ENCODE measurements around the gene KNL1.
A peak's percentile ranks its signal among the peaks of the same experiment; 100 is the strongest.
"Not testable (repeated sequence)": the region's sequence is repeated elsewhere in the genome, so short reads cannot be mapped to it uniquely, and the experiment has no call there.

KNL1 gene

DNA sequence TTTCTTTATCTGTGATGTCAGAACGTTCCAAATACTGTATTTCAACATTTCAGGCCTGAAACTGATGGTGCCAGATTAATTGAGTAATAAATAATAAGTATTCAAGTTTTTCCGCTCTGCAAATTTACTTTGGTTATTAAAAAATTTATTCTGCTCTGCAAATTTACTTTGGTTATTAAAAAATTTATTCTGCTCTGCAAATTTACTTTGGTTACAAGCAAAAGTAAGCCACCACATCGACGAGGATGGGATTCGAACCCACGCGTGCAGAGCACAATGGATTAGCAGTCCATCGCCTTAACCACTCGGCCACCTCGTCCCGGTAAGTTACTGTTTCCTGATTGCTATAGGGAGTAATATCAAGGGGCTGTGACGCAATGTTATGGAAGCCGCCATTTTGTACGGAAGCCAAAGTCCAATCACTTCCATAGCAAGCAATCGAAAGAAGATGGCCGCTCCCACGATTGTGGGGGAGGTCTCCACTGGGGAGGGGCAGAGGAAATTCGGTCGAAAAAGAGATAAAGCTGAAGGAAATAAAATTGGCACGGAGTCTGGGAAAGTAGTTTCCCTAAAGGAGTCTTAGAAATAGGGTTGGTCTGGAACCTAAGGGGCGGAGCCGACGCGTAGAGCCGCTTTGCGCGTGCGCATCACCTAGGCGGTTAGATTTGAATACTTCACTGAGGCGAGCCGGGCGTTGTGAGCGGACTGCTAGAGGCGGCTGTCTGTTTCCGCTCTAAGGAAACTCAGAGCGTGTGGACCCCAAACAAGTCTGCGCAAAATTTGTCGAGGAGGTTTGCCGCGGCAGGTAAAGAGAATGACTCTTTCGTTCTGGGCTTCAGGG, at the start of gene KNL1:
KNL1 (plus strand) TSS at position 662 of the 841 bp plus-strand sequence. CDS start 8,683 bp downstream, outside the sequence.
- peak; percentile 82 for DNase-seq

GRCh38 chr15:40545457-40545856, 48.6 kb upstream of the KNL1 start:
- DNase-seq = no peak

DNA sequence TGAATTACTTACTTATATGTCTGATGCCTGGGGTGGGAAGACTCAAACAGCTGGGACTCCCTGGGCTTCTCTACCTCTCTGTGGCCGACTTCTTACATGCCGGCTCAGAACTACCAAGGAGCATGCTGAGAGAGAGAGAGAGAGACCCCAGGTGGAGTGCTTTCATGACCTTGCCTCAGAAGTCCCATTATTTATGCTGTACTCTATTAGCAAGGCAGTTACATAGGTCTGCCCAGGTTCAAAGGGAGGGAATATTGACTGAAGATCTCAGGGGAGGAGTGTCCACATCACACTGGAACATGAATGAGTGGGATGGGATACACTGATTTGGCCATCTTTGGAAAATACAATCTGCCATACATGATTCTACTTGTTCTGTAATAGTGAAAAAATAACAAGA, 45.4 kb upstream of the KNL1 start:
- no peak for DNase-seq

DNA sequence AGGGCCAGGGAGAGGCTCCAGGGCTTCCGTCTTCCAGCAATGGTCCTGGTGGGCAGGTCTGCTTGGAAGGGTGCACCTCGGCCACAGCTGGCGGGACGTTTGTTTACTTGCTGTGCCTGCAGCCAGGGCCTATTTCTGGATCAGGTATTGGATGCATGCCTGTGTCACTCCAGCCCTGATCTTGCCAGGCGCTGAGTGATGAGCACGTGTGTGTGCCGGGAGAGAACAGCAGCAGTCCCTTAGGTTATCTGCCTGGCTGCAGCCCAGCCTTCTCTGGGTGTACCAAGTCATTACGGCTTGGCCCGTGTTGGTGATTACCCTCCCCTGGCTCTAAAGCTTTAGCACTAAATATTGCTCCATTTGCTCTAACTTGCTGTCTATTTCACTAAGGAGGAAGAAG, 44.2 kb upstream of the KNL1 start:
- DNase-seq = no peak

- no peak for DNase-seq
These were observed 43.6 kb upstream of the KNL1 start for GRCh38 chr15:40550341-40551037.

DNA sequence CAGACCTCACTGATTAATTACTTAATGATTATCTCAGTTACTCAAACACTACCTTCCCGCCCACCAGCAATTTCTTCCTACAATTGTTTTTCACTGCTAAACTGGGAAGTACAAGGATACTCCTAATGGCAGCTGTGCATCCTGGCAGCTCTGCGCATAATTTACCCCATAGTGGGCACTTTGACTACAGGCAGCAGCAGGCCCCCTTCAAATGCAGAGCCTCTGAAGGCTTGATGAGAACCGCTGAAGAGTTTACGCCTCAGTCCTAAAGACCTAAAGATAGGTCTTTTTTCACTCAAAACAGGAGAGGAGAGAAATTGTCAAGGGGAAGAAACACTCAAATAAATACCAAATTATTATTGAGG, 39.9 kb upstream of the KNL1 start:
- DNase-seq = no peak

DNA sequence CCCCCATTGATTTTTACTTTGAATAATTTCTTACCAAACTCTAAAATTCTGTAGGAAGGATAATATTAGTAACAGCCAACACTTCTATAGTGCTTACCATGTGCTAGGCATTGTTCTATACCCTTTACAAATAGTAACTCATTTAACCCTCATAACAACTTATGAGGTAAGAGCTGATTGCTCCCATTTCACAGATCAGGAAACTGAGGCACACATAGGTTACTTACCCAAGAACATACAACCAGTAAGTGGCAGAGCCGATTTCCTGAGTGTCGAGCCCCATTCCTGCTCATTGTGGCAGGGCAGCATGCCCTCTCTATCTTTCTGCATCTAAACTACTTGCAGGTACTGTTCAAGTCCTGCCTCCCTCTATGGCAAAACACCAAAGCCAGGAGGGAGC, 38.2 kb upstream of the KNL1 start:
- no peak for DNase-seq

- no peak for DNase-seq
These were observed 34.9 kb upstream of the KNL1 start for GRCh38 chr15:40558952-40559742.

GRCh38 chr15:40562691-40563090, 31.4 kb upstream of the KNL1 start:
- no peak for DNase-seq

DNA sequence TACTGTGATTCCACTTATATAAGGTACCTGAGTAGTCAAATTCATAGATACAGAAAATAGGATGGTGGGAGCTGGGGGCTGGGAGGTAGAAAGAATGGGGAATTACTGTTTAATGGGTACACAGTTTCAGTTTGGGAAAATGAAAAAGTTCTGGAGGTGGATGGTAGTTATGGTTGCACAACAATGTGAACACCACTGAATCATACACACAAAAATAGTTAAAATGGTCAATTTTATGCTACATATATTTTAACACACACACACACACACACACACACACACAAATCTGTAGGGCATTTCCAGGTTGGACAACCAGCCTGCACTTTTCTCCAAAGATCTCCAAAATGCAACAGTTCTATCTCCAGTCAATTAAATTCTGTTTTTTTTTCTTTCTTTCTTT, 30.6 kb upstream of the KNL1 start:
- DNase-seq = no peak

DNA sequence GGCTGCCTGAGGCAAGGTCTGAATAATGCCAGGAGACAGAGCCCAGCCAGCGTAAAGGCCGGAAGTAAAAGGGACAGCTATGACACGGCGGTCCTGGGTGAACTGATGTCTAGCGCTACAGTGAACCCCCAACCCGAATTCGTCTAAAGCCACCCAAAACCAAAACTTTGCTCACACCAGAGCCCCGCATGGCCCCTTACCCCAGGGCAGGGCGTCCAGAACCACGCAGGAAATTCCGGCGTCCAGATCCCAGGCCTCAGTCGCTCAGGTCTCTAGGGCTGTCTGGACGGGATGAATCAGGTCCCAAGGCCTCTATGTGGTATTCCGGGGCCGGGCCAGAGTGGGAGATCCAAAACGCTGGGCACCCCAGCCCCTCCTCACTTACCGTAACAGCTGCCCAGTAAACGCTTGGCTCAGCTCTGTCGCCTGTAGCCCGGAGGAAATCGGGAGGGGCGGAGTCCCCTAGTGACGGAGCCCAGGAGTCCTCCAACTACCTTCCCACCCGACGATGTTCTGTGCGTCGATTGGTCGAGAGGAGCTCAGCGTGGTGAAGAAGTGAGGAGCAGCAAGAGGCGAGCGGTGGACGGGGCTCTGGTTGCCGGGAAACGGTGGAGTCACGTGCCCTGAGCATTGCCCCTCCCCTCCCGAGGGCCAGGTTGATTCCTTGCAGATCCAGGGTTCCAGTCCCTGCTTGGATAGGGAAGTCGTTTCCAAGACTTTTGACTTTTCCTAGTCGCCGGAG, 29.3 kb upstream of the KNL1 start, which contains the start of gene CCDC32:
CCDC32 (minus strand) TSS at position 452 of the 742 bp plus-strand sequence. CDS start 2,027 bp downstream, outside the sequence.
- peak; percentile 93 for DNase-seq

DNA sequence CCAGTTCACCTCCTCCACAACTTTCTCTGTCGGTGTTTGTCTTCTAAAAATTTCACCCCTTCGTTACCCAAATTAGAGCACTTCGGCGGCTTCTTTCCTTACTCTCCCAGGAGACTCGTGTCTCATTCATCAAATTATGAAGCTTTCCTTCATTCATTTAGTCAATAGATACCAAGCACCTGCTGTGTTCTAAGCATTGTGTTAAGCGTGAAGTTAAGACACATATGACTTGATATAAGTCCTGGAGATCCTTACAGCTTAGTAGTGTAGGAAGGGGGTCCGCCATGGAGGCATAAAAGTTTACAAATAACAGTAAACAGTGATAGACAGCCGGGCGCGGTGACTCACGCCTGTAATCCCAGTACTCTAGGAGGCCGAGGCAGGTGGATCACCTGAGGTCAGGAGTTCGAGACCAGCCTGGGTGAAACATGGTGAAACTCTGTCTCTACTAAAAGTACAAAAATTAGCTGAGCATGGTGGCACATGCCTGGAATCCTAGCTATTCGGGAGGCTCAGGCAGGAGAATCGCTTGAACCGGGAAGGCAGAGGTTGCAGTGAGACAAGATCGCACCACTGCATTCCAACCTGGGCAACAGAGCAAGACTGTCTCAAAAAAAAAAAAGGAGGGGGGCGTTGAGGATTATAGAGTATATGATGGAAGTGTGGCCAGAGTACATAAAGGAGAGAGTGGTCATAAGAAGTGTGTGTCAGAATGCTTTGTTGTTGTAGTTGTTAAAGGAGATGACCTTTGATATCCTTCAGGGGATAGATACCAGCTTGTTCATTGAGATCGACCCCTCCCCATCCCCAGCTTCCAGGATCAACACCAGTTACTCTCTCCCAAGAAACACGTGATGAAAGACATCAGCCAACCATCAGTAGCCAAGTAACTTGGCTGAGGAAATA, 28.5 kb upstream of the KNL1 start:
- no peak for DNase-seq

GRCh38 chr15:40567111-40567510, 26.9 kb upstream of the KNL1 start:
- DNase-seq = no peak

DNA sequence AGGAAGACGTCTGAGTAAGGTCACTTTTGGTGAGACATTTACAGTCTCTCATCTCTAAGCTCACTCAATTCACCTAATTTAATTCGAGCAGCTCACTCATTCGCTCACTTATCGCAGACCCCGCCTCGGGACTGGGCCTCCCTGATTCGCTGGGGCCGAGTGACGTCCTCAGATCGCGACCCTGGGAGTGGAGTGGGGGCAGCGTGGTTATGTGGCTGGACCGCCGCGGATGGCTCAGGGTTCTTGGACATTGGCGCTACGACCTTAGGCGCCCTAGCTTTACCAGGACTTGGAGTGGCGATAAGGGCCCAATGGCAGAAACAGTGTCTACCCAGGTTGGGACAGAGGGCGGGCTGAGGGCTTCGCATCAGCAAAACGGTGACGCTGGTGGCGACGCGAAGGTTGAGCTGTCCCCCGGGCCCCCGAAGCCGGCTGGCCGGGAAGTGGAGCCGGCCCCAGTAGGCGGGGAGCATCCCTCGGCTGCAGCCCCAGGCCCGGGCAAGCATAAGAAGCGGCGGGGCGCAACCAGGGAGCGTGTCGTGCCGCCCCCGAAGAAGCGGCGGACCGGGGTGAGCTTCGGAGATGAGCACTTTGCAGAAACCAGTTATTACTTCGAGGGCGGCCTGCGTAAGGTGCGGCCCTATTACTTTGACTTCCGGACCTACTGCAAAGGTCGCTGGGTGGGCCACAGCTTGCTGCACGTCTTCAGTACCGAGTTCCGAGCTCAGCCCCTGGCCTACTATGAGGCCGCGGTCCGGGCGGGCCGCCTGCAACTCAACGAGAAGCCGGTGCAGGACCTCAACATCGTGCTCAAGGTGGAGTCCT, 24.7 kb upstream of the KNL1 start, which contains the start of gene RPUSD2:
RPUSD2 (plus strand) TSS at position 171 of the 825 bp plus-strand sequence; CDS start at position 210, 39 bp downstream.
- DNase-seq = peak; percentile 75

DNA sequence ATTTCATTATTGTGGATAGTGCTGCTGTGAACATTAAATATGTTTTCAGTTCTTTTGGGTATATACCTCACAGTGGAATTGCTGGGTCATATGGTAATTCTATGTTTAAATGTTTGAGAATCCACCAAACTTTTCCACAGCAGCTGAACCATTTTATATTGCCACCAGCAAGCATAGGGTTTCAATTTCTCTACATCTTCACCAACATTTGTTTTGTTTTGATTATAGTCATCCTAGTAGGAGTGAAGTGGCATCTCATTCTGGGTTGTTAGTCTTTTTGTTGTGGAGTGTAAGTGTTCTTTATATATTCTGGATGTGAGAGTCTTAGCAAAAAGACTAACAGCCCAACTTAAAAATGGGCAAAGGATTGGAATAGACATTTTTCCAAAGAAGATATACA, 18.9 kb upstream of the KNL1 start:
- no peak for DNase-seq

DNA sequence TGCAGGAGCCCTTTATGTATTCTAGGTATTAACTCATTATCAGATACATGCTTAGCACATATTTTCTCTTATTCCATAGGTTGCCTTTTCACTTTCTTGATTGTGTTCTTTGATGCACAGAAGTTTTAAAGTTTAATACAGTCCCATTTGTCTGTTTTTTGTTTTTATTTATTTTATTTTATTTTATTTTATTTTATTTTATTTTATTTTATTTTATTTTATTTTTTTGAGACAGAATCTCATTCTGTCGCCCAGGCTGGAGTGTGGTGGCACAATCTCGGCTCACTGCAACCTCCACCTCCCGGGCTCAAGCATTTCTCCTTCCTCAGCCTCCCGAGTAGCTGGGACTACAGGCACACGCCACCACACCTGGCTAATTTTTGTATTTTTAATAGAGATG, 17.1 kb upstream of the KNL1 start:
- not testable (repeated sequence) for DNase-seq

DNA sequence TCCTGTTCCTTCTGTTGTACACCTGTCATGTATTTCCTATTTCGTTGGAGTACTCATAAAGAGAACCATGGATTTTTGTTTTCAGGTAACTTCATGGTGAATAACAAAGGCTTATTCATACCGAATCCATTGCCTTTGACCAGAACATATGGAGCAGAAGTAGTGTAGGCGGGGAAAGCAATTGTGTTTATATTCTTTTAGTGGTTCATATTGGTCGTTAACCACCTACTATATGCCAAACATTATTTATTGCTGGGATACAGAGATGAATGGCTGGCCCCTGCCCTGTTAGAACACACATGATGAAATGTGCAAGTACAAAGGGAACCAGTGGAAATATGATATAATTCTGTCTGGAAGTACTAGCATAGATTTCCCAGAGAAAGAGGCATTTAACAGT, 15.2 kb upstream of the KNL1 start:
- no peak for DNase-seq

- DNase-seq = not testable (repeated sequence)
These were observed 12.3 kb upstream of the KNL1 start for GRCh38 chr15:40581796-40582195.

DNA sequence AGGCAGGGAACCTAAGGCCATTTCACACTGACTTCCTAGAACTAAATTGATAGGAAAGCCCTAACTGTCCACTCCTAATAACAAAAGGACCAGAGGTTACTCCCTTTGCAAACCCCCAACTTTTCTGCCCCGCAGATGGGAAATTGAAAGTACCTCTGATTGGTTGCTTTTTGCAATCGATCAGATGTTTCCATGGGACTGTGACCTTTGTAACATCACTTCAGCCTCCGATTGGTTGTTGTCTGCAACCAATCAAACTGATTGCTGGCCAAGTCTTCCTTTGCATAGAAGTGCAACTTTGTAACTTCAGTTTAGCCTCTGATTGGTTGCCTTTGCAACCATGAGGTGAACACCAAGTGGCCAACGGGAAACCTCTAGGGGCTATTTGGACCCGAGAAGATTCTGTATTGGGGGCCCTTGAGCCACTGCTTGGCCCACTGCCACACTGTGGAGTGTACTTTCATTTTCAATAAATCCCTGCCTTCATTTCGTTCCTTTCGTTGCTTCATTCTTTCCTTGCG, 11.3 kb upstream of the KNL1 start:
- no peak for DNase-seq

DNA sequence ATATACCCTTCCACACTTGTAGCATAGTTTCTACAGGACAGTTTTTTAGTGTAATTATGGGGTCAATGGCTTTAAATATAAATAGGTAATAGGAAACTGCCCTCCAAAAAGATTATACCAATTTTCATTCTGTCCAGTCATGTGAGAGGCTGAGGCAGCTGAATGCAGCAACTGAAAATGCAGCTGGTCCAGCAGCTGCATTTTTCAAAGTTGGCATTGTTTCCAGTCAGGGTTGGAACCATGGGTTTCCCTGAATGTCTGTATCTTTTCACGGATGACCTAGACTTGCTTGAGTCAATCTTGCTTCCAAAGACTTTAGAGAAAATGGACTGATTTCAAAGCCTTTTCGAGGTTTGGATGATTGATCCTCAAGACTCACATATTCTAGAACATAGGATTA, 9.9 kb upstream of the KNL1 start:
- DNase-seq = no peak
